ENCODE measurements around the gene WFDC5. TPM values are rescaled to one million over a fixed set of nuclear protein-coding genes. Genes with fewer than 3 reads are reported as not detected.
A peak's percentile ranks its signal among the peaks of the same experiment; 100 is the strongest.

WFDC5 gene
- total and polyA plus RNA-seq, 2 experiments from 2014 or later: not detected

DNA sequence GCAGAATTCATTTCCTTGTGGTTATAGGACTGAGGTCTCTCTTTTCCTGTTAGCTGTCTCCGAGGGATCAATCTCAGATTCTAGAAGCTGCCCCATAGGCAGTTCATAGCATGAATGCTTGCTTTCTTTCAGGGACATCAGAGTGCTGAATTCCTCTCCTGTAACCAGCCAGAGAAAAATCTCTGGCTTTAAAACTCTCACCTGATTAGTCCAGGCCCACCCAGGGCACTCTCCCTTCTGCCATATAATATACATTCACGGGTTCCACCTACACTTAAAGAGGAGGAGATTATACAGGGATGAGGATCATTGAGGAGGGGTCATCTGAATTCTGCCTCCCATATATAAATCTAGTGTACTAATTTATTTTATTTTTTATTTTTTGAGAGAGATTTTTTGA, 11.9 kb downstream of the WFDC5 start (continued):
- TF ChIP-seq NANOG (IDR thresholded peaks at IDR 0.05; ENCODE audit: borderline replicate concordance): no peak
- TF ChIP-seq, protein P1, sequence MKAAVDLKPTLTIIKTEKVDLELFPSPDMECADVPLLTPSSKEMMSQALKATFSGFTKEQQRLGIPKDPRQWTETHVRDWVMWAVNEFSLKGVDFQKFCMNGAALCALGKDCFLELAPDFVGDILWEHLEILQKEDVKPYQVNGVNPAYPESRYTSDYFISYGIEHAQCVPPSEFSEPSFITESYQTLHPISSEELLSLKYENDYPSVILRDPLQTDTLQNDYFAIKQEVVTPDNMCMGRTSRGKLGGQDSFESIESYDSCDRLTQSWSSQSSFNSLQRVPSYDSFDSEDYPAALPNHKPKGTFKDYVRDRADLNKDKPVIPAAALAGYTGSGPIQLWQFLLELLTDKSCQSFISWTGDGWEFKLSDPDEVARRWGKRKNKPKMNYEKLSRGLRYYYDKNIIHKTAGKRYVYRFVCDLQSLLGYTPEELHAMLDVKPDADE (IDR thresholded peaks at IDR 0.05): no peak
- TF ChIP-seq EZH2 (IDR thresholded peaks at IDR 0.05; ENCODE audit: low read depth, unreplicated experiment): no peak
- TF ChIP-seq, protein P2, sequence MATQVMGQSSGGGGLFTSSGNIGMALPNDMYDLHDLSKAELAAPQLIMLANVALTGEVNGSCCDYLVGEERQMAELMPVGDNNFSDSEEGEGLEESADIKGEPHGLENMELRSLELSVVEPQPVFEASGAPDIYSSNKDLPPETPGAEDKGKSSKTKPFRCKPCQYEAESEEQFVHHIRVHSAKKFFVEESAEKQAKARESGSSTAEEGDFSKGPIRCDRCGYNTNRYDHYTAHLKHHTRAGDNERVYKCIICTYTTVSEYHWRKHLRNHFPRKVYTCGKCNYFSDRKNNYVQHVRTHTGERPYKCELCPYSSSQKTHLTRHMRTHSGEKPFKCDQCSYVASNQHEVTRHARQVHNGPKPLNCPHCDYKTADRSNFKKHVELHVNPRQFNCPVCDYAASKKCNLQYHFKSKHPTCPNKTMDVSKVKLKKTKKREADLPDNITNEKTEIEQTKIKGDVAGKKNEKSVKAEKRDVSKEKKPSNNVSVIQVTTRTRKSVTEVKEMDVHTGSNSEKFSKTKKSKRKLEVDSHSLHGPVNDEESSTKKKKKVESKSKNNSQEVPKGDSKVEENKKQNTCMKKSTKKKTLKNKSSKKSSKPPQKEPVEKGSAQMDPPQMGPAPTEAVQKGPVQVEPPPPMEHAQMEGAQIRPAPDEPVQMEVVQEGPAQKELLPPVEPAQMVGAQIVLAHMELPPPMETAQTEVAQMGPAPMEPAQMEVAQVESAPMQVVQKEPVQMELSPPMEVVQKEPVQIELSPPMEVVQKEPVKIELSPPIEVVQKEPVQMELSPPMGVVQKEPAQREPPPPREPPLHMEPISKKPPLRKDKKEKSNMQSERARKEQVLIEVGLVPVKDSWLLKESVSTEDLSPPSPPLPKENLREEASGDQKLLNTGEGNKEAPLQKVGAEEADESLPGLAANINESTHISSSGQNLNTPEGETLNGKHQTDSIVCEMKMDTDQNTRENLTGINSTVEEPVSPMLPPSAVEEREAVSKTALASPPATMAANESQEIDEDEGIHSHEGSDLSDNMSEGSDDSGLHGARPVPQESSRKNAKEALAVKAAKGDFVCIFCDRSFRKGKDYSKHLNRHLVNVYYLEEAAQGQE (IDR thresholded peaks at IDR 0.05; ENCODE audit: unreplicated experiment): no peak

DNA sequence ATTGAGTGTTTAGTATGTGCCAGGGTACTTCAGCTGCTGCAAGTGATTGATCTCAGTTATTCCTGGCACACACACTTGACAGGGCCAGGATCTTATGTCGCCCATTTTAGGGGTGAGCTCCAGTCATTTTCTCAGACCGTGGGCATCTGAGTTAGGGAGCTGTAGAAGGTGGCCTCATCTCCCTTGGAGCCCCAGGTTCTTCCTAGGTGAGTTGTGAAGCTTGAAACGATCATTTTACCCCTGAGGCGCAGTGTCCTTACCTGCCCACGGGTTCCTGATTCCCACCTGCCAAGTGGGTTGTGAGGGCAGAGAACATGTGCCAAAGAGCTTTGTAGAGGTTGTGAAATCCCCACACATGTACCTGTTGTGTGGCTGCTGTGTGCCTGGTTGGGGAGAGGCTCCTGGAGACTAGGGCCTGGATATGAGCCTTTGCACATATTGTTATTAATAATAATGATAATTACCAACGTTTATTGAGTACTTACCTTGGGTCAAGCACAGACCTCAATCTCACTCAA, 13.6 kb downstream of the WFDC5 start:
- Histone ChIP-seq H3K79me2 (replicated peaks; ENCODE audit: insufficient read depth) (no peaks in the 10 kb centered on the region), H2AFZ (peak overlapping the region; percentile 99), H3K27ac (ENCODE audit: low read depth) (no peak overlapping the region), H3K9me2 (ENCODE audit: insufficient read depth) (no peaks in the 10 kb centered on the region), H4K20me1 (replicated peaks; ENCODE audit: insufficient read depth) (no peaks in the 10 kb centered on the region), H3K4me2 (peak overlapping the region; percentile 80), H3K4me3 (peak overlapping the region; percentile 54), H3K36me3 (ENCODE audit: insufficient read depth) (no peaks in the 10 kb centered on the region), H3K4me1 (ENCODE audit: insufficient read depth) (peaks cover 5% of the 10 kb centered on the region; the same call in 1 of the 2 replicates), H3K27me3 (ENCODE audit: insufficient read depth) (peaks cover 55% of the 10 kb centered on the region), H3F3A (replicated peaks; ENCODE audit: low read depth) (peaks cover 5% of the 10 kb centered on the region; the same call in 1 of the 2 replicates)
- no peak for ATAC-seq
- Mint-ChIP-seq H3K4me1 (peaks cover 6% of the 10 kb centered on the region; the same call in 2 of the 3 replicates), H3K9me3 (peaks cover 4% of the 10 kb centered on the region; the same call in 2 of the 3 replicates), H3K4me3 (peak overlapping the region; percentile 69), H3K27me3 (ENCODE audit: insufficient read depth, low read depth, poor library complexity) (peaks cover 43% of the 10 kb centered on the region), H3K27ac (no peak overlapping the region), H3K36me3 (ENCODE audit: low read depth) (peaks cover 3% of the 10 kb centered on the region; the same call in 1 of the 3 replicates)
- DNase-seq (ENCODE audit: low spot score): no peak
- no peak for TF ChIP-seq POLR2AphosphoS5 (IDR thresholded peaks at IDR 0.05; ENCODE audit: low read depth)
- no peak for TF ChIP-seq ZNF331 (CRISPR knock-in tag; IDR thresholded peaks at IDR 0.05; ENCODE audit: low read depth)
- TF ChIP-seq CREB1 (CRISPR knock-in tag; IDR thresholded peaks at IDR 0.05; ENCODE audit: low read depth): no peak
- TF ChIP-seq EZH2 (IDR thresholded peaks at IDR 0.05; ENCODE audit: low read depth, unreplicated experiment): no peak
- TF ChIP-seq NANOG (IDR thresholded peaks at IDR 0.05; ENCODE audit: borderline replicate concordance): no peak
- no peak for TF ChIP-seq JUNB (IDR thresholded peaks at IDR 0.05; ENCODE audit: unreplicated experiment)
- TF ChIP-seq, protein P1 (IDR thresholded peaks at IDR 0.05): no peak
- TF ChIP-seq, protein P2 (IDR thresholded peaks at IDR 0.05; ENCODE audit: unreplicated experiment): no peak
